GM23248 (cell line): ENCODE results near the gene CD22.

Experiments
- EZH2 ChIP-seq: fragments of 200-600 bp; sonication (generic); IDR thresholded peaks from 2 replicates; pipeline ENCODE4 v1.6.1; 2018; ENCODE audit warnings: antibody characterized with exemption, mild to moderate bottlenecking; ENCODE audit not compliant: insufficient read depth, poor library complexity, severe bottlenecking
- EZH2phosphoT487 ChIP-seq: fragments of 200-600 bp; sonication (generic); IDR thresholded peaks from 2 replicates; pipeline ENCODE4 v1.6.1; 2018; ENCODE audit warnings: antibody characterized with exemption, moderate library complexity, mild to moderate bottlenecking, low read depth; ENCODE audit not compliant: insufficient read depth

DNA sequence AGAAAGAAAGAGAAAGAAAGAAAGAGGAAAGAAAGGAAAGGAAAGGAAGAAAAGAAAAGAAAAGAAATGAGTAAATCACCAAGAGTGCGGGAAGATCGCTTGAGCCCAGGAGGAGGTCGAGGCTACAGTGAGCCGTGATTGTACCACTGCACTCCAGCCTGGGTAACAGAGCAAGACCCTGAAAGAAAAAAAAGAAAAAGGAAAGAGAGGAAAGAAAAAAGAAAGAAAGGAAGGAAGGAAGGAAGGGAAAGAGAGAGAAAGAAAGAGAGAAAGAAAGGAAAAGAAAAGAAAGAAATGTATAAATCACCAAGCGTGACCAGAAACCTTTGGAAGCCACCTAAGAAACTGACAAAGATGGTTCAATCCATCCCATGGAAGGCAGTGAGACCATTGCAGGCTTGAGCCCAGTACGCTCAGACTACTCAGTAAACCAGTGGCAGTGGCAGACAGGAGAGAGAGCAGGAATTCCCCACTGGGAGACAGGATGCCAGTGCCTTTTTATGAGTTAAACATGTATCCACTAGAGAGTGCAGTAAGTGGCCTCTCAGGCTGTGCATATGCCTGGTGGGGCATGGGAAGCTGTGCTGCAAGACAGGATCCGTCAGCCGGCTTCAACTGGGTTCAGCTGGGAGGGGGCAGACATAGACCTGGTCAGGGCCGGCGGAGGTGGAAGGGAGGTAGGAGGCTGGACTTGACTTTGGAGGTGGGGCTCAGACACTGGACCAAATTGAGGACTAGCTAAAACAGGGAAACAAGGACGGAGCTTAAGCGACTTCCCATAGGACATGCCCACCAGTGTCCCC is 46.7 kb downstream of the CD22 start:
- no peak for TF ChIP-seq EZH2
- TF ChIP-seq EZH2phosphoT487, result no peak
